ENCODE data around the gene FAM53A.

DNA sequence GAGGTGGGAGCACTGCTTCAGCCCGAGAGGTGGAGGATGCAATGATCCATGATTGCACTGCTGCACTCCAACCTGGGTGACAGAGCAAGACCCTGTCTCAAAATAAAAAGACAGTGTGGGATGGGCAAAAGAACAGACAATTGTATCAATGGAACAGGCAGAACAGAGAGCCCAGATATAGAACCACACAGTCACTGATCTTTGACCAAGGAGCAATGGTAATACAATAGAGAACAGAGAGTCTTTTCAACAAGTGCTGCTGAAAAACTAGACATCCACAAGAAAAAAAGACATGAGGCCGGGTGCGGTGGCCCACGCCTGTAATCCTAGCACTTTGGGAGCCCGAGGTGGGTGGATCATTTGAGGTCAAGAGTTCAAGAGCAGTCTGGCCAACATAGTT, 5.9 kb downstream of the FAM53A start:
- TF ChIP-seq, protein P1, sequence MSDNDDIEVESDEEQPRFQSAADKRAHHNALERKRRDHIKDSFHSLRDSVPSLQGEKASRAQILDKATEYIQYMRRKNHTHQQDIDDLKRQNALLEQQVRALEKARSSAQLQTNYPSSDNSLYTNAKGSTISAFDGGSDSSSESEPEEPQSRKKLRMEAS (IDR thresholded peaks at IDR 0.05): no peak
- TF ChIP-seq, protein P2, sequence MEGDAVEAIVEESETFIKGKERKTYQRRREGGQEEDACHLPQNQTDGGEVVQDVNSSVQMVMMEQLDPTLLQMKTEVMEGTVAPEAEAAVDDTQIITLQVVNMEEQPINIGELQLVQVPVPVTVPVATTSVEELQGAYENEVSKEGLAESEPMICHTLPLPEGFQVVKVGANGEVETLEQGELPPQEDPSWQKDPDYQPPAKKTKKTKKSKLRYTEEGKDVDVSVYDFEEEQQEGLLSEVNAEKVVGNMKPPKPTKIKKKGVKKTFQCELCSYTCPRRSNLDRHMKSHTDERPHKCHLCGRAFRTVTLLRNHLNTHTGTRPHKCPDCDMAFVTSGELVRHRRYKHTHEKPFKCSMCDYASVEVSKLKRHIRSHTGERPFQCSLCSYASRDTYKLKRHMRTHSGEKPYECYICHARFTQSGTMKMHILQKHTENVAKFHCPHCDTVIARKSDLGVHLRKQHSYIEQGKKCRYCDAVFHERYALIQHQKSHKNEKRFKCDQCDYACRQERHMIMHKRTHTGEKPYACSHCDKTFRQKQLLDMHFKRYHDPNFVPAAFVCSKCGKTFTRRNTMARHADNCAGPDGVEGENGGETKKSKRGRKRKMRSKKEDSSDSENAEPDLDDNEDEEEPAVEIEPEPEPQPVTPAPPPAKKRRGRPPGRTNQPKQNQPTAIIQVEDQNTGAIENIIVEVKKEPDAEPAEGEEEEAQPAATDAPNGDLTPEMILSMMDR (IDR thresholded peaks at IDR 0.05; ENCODE audit: low read depth, low read length, missing input control): no peak
- TF ChIP-seq, protein P3, sequence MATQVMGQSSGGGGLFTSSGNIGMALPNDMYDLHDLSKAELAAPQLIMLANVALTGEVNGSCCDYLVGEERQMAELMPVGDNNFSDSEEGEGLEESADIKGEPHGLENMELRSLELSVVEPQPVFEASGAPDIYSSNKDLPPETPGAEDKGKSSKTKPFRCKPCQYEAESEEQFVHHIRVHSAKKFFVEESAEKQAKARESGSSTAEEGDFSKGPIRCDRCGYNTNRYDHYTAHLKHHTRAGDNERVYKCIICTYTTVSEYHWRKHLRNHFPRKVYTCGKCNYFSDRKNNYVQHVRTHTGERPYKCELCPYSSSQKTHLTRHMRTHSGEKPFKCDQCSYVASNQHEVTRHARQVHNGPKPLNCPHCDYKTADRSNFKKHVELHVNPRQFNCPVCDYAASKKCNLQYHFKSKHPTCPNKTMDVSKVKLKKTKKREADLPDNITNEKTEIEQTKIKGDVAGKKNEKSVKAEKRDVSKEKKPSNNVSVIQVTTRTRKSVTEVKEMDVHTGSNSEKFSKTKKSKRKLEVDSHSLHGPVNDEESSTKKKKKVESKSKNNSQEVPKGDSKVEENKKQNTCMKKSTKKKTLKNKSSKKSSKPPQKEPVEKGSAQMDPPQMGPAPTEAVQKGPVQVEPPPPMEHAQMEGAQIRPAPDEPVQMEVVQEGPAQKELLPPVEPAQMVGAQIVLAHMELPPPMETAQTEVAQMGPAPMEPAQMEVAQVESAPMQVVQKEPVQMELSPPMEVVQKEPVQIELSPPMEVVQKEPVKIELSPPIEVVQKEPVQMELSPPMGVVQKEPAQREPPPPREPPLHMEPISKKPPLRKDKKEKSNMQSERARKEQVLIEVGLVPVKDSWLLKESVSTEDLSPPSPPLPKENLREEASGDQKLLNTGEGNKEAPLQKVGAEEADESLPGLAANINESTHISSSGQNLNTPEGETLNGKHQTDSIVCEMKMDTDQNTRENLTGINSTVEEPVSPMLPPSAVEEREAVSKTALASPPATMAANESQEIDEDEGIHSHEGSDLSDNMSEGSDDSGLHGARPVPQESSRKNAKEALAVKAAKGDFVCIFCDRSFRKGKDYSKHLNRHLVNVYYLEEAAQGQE (IDR thresholded peaks at IDR 0.05): no peak
- TF ChIP-seq, protein P4, sequence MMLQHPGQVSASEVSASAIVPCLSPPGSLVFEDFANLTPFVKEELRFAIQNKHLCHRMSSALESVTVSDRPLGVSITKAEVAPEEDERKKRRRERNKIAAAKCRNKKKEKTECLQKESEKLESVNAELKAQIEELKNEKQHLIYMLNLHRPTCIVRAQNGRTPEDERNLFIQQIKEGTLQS (IDR thresholded peaks at IDR 0.05): no peak
- TF ChIP-seq YY1 (IDR thresholded peaks at IDR 0.05) (no peak), RAD21 (IDR thresholded peaks at IDR 0.05) (no peak), JUND (IDR thresholded peaks at IDR 0.05) (no peak), TAF1 (conservative IDR thresholded peaks at IDR 0.05) (no peak), EGR1 (IDR thresholded peaks at IDR 0.05; ENCODE audit: low read depth in 2 of 2) (no peak), NR2F2 (IDR thresholded peaks at IDR 0.05) (no peak), GABPA (IDR thresholded peaks at IDR 0.05 in 1 of 2, conservative IDR thresholded peaks at IDR 0.05 in 1 of 2) (no peak)
- TF ChIP-seq, protein P5, sequence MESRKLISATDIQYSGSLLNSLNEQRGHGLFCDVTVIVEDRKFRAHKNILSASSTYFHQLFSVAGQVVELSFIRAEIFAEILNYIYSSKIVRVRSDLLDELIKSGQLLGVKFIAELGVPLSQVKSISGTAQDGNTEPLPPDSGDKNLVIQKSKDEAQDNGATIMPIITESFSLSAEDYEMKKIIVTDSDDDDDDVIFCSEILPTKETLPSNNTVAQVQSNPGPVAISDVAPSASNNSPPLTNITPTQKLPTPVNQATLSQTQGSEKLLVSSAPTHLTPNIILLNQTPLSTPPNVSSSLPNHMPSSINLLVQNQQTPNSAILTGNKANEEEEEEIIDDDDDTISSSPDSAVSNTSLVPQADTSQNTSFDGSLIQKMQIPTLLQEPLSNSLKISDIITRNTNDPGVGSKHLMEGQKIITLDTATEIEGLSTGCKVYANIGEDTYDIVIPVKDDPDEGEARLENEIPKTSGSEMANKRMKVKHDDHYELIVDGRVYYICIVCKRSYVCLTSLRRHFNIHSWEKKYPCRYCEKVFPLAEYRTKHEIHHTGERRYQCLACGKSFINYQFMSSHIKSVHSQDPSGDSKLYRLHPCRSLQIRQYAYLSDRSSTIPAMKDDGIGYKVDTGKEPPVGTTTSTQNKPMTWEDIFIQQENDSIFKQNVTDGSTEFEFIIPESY (IDR thresholded peaks at IDR 0.05): no peak
